Muscle layer of duodenum (tissue), 2 donors: ENCODE measurements around the gene PPP1R1C.

Source experiments
- H3K27ac ChIP-seq: one replicate; pipeline ENCODE4 v1.7.0; 2013; ENCODE audit warnings: mild to moderate bottlenecking, low read length
- H3K27me3 ChIP-seq: one replicate; pipeline ENCODE4 v1.7.0; 2013; ENCODE audit warnings: low read depth, mild to moderate bottlenecking, control low read depth, low read length
- H3K36me3 ChIP-seq, 2 donors: one replicate each; pipeline ENCODE4 v1.7.0; 2013; ENCODE audit warnings: low read length in 2 of 2, control low read depth in 1 of 2, mild to moderate bottlenecking in 1 of 2; ENCODE audit not compliant: insufficient read depth in 2 of 2, control insufficient read depth in 1 of 2
- H3K4me1 ChIP-seq, 2 donors: one replicate each; pipeline ENCODE4 v1.7.0; 2013; ENCODE audit warnings: low read length in 2 of 2, mild to moderate bottlenecking in 2 of 2, control low read depth in 1 of 2, moderate library complexity in 1 of 2; ENCODE audit not compliant: insufficient read depth in 2 of 2, control insufficient read depth in 1 of 2
- H3K4me3 ChIP-seq, 2 donors: one replicate each; pipeline ENCODE4 v1.7.0; 2013; ENCODE audit warnings: low read length in 2 of 2, low read depth in 1 of 2, mild to moderate bottlenecking in 1 of 2
- H3K9me3 ChIP-seq, 2 donors: one replicate each; pipeline ENCODE4 v1.7.0; 2013; ENCODE audit warnings: low read length in 2 of 2, control low read depth in 1 of 2, mild to moderate bottlenecking in 1 of 2; ENCODE audit not compliant: control insufficient read depth in 1 of 2
- donor health status: healthy.

Gene PPP1R1C

DNA sequence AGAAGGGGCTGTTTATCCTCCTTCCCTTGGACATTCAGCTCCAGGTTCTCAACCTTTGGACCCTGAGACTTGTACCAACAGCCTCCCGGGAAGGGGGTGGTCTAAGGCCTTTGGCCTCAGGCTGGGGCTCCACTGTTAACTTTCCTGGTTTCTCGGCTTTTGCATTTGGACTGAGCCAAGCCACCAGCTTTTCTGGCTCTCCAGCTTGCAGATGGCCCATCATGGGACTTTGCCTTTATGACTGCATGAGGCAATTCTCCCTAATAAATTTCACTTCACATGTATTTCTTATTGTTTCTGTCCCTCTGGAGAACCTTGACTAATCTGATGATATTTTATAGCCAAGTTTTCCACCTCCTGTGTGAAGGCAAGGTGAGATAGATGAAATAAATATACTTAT lies 180.8 kb downstream of the PPP1R1C start:
- Histone ChIP-seq H3K9me3 (no peaks in the 10 kb centered on the region), H3K4me1 (no peaks in the 10 kb centered on the region), H3K4me3 (no peak overlapping the region), H3K36me3 (peaks cover 0 to 3% of the 10 kb centered on the region in 2 donors), H3K27me3 (no peaks in the 10 kb centered on the region), H3K27ac (no peak overlapping the region)

DNA sequence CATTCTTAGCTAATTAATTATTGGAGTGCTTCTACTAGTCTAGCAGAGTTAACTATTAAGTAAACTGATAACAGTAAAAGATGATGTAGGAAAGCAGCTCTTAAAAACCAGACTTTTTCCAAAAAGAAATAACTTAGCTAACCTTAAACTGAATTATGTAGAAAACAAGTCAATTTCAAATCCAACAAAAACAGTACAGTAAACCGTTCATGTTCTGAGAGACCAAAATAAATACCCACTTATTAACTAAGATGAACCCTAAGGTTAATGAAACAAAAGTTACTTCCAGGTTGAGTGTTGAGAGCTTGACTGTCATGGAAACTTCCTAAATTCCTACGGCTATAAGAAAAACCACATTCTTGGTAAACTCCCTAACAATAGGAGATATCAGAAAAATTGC lies 181.2 kb downstream of the PPP1R1C start:
- Histone ChIP-seq H3K4me1 (no peaks in the 10 kb centered on the region), H3K9me3 (no peaks in the 10 kb centered on the region), H3K27ac (no peak overlapping the region), H3K4me3 (no peak overlapping the region), H3K27me3 (no peaks in the 10 kb centered on the region), H3K36me3 (peaks cover 0 to 3% of the 10 kb centered on the region in 2 donors)
